Tibial nerve (tissue), 4 donors: Measurements from ENCODE around the gene ARFGAP1.

ENCODE experiments used
- EP300 ChIP-seq, 2 donors: sonication (generic); formaldehyde crosslinking; IDR thresholded peaks; one replicate each; pipeline ENCODE4 v1.6.1; 2017; ENCODE audit warnings: antibody characterized with exemption in 2 of 2, mild to moderate bottlenecking in 1 of 2
- POLR2A ChIP-seq, 2 donors: fragments of 450-650 bp; IDR thresholded peaks; one replicate each; pipeline ENCODE4 v1.6.1; 2017; ENCODE audit warnings: antibody characterized with exemption in 2 of 2, mild to moderate bottlenecking in 2 of 2, moderate library complexity in 2 of 2
- TF ChIP-seq, protein P1 (sequence below), 5 experiments: fragments of 200-600 bp in 3 of 5; fragments of 450-650 bp in 2 of 5; sonication (generic) in 3 of 5; IDR thresholded peaks; one replicate each; pipeline ENCODE4 v1.5.1; 2016 to 2019; ENCODE audit warnings: antibody characterized with exemption in 5 of 5, mild to moderate bottlenecking in 3 of 5, moderate library complexity in 2 of 5

DNA sequence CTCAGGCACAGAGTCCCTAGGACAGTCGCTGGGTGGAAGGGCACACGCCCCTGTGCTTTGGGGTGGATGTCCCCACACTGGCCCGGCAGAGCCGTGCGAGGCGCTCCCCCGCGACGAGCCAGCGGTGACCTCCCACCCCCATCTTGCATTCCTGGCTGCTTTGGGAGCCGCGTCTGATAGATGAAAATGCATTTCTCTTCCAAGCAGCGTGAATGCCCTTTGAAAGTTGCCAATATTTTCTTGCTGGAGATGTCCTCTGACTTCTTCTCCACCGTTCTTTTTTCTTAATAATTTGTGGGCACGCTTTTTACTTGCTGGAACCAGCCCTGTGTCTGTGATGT lies 50.3 kb downstream of the ARFGAP1 start:
- TF ChIP-seq, protein P1, sequence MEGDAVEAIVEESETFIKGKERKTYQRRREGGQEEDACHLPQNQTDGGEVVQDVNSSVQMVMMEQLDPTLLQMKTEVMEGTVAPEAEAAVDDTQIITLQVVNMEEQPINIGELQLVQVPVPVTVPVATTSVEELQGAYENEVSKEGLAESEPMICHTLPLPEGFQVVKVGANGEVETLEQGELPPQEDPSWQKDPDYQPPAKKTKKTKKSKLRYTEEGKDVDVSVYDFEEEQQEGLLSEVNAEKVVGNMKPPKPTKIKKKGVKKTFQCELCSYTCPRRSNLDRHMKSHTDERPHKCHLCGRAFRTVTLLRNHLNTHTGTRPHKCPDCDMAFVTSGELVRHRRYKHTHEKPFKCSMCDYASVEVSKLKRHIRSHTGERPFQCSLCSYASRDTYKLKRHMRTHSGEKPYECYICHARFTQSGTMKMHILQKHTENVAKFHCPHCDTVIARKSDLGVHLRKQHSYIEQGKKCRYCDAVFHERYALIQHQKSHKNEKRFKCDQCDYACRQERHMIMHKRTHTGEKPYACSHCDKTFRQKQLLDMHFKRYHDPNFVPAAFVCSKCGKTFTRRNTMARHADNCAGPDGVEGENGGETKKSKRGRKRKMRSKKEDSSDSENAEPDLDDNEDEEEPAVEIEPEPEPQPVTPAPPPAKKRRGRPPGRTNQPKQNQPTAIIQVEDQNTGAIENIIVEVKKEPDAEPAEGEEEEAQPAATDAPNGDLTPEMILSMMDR (IDR thresholded peaks at IDR 0.05), result no peak
- TF ChIP-seq POLR2A (IDR thresholded peaks at IDR 0.05) (no peak), EP300 (IDR thresholded peaks at IDR 0.05) (no peak)
